ENCODE results near the gene HMG20A.
"Not testable (repeated sequence)": the region's sequence is repeated elsewhere in the genome, so short reads cannot be mapped to it uniquely, and the experiment has no call there.

Gene HMG20A

GRCh38 chr15:77400258-77400657 is 20.4 kb upstream of the HMG20A start:
- DNase-seq, result no peak
- Histone ChIP-seq H4K8ac (ENCODE audit: low read depth, low read length) (no peak overlapping the region), H3K4ac (ENCODE audit: low read depth, low read length) (no peak overlapping the region), H3K79me2 (ENCODE audit: control insufficient read depth, insufficient read depth, low read length, poor library complexity) (no peaks in the 10 kb centered on the region), H3K4me1 (ENCODE audit: control insufficient read depth in 1 of 2, insufficient read depth in 2 of 2, low read length in 2 of 2) (no peaks in the 10 kb centered on the region), H3K9me3 (ENCODE audit: insufficient read depth, low read depth, low read length) (no peaks in the 10 kb centered on the region), H3K27ac (ENCODE audit: low read depth, low read length) (no peak overlapping the region), H3K9ac (ENCODE audit: low read length) (no peak overlapping the region), H4K91ac (ENCODE audit: low read depth, low read length) (no peak overlapping the region), H2BK5ac (ENCODE audit: low read depth, low read length, poor library complexity) (no peak overlapping the region), H3K36me3 (ENCODE audit: control insufficient read depth in 1 of 2, insufficient read depth in 2 of 2, low read length in 2 of 2) (peaks cover 0 to 1% of the 10 kb centered on the region in 2 experiments), H3K79me1 (ENCODE audit: low read length) (no peaks in the 10 kb centered on the region), H3K4me3 (ENCODE audit: low read depth, low read length) (no peak overlapping the region), H2AK5ac (ENCODE audit: low read length) (no peak overlapping the region), H3K23ac (ENCODE audit: low read length) (no peak overlapping the region), H2AFZ (ENCODE audit: insufficient read depth, low read length, poor library complexity) (no peak overlapping the region), H4K12ac (ENCODE audit: low read depth, low read length) (no peak overlapping the region), H2BK12ac (ENCODE audit: low read length) (no peak overlapping the region), H3K27me3 (ENCODE audit: insufficient read depth, low read length) (no peaks in the 10 kb centered on the region), H3K4me2 (ENCODE audit: low read length) (no peak overlapping the region), H2BK120ac (ENCODE audit: insufficient read depth, low read length, poor library complexity) (no peak overlapping the region), H3K14ac (ENCODE audit: low read length) (no peak overlapping the region), H3K18ac (ENCODE audit: low read length) (no peak overlapping the region)
- no CpG with 5 or more reads among the region's 1 CpG for WGBS (ENCODE audit: extremely low coverage, insufficient coverage, insufficient read length)

DNA sequence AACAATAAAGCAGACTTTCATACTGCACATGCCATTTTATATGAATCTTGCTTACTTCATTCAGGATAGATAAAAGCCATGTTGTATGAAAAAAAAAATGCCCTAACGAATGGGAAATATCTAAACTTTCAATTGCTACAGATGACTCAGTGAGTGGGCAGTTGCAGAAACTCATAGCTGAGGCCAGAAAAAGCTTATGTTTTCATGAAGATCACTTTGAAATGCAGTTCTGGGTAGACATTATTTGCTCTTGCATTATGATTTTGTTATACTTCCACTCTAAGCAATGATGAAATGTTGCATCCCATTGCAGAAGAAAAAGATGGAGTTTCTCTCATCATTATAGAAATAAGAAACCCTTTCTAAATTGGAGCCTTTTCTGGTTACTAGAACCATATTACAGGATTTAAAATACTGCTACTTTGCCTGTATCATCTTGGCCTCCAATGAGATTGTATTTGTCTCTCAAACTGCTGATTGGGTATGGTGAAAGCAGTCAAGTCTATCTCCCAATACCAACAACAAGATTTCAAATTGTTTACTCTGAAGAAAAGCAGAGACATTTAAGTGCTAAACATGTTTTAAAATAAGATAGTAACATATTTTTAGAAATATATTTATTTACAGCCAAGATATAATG is 17.8 kb upstream of the HMG20A start:
- H4K12ac ChIP-seq (ENCODE audit: low read depth, low read length), result no peak overlapping the region
- H3K4ac ChIP-seq (ENCODE audit: low read depth, low read length), result no peak overlapping the region
- H2BK5ac ChIP-seq (ENCODE audit: low read depth, low read length, poor library complexity), result no peak overlapping the region
- H3K36me3 ChIP-seq (ENCODE audit: control insufficient read depth in 1 of 2, insufficient read depth in 2 of 2, low read length in 2 of 2), result peaks cover 0 to 1% of the 10 kb centered on the region in 2 experiments
- H3K9me3 ChIP-seq (ENCODE audit: insufficient read depth, low read depth, low read length), result no peaks in the 10 kb centered on the region
- DNase-seq, result no peak
- H3K79me2 ChIP-seq (ENCODE audit: control insufficient read depth, insufficient read depth, low read length, poor library complexity), result no peaks in the 10 kb centered on the region
- H3K4me2 ChIP-seq (ENCODE audit: low read length), result no peak overlapping the region
- no peak overlapping the region for H2AK5ac ChIP-seq (ENCODE audit: low read length)
- H3K18ac ChIP-seq (ENCODE audit: low read length), result no peak overlapping the region
- H3K4me1 ChIP-seq (ENCODE audit: control insufficient read depth in 1 of 2, insufficient read depth in 2 of 2, low read length in 2 of 2), result no peaks in the 10 kb centered on the region
- no peak overlapping the region for H2BK12ac ChIP-seq (ENCODE audit: low read length)
- H2BK120ac ChIP-seq (ENCODE audit: insufficient read depth, low read length, poor library complexity), result no peak overlapping the region
- H3K27ac ChIP-seq (ENCODE audit: low read depth, low read length), result no peak overlapping the region
- H3K27me3 ChIP-seq (ENCODE audit: insufficient read depth, low read length), result no peaks in the 10 kb centered on the region
- H4K91ac ChIP-seq (ENCODE audit: low read depth, low read length), result no peak overlapping the region
- no peak overlapping the region for H3K9ac ChIP-seq (ENCODE audit: low read length)
- no peak overlapping the region for H2AFZ ChIP-seq (ENCODE audit: insufficient read depth, low read length, poor library complexity)
- H3K4me3 ChIP-seq (ENCODE audit: low read depth, low read length), result no peak overlapping the region
- no peak overlapping the region for H4K8ac ChIP-seq (ENCODE audit: low read depth, low read length)
- H3K14ac ChIP-seq (ENCODE audit: low read length), result no peak overlapping the region
- no peaks in the 10 kb centered on the region for H3K79me1 ChIP-seq (ENCODE audit: low read length)
- no peak overlapping the region for H3K23ac ChIP-seq (ENCODE audit: low read length)
- no CpG with 5 or more reads among the region's 1 CpG for WGBS (ENCODE audit: extremely low coverage, insufficient coverage, insufficient read length)

DNA sequence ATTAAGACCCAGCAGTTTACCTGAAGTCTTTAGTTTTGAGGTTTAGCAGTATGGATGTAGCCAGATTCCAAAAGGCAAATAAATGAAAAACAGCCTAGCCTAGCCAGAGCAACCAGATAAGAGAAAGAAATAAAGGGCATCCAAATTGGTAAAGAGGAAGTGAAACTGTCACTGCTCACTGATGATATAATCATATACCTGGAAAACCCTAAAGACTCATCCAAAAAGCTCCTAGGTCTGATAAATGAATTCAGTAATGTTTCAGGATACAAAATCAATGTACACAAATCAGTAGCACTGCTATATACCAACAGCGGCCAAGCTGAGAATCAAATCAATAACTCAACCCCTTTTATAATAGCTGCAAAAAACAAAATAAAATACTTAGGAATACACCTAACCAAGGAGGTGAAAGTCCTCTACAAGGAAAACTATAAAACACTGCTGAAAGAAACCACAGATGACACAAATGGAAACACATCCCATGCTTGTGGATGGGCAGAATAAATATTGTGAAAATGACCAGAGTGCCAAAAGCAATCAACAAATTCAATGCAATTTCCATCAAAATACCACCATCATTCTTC is 14.4 kb upstream of the HMG20A start:
- H3K36me3 ChIP-seq (ENCODE audit: control insufficient read depth in 1 of 2, insufficient read depth in 2 of 2, low read length in 2 of 2), result not testable (repeated sequence)

GRCh38 chr15:77406846-77407245 is 13.8 kb upstream of the HMG20A start:
- H2AK5ac ChIP-seq (ENCODE audit: low read length), result no peak overlapping the region
- no peak overlapping the region for H3K4ac ChIP-seq (ENCODE audit: low read depth, low read length)
- no peak overlapping the region for H3K4me2 ChIP-seq (ENCODE audit: low read length)
- no peak overlapping the region for H3K23ac ChIP-seq (ENCODE audit: low read length)
- H3K9me3 ChIP-seq (ENCODE audit: insufficient read depth, low read depth, low read length), result no peaks in the 10 kb centered on the region
- no peak overlapping the region for H2BK120ac ChIP-seq (ENCODE audit: insufficient read depth, low read length, poor library complexity)
- H4K8ac ChIP-seq (ENCODE audit: low read depth, low read length), result no peak overlapping the region
- no peak overlapping the region for H3K27ac ChIP-seq (ENCODE audit: low read depth, low read length)
- no peak for DNase-seq
- WGBS (ENCODE audit: extremely low coverage, insufficient coverage, insufficient read length), result no CpG with 5 or more reads among the region's 4 CpGs
- no peak overlapping the region for H4K12ac ChIP-seq (ENCODE audit: low read depth, low read length)
- no peak overlapping the region for H2BK5ac ChIP-seq (ENCODE audit: low read depth, low read length, poor library complexity)
- peaks cover 0 to 1% of the 10 kb centered on the region in 2 experiments for H3K36me3 ChIP-seq (ENCODE audit: control insufficient read depth in 1 of 2, insufficient read depth in 2 of 2, low read length in 2 of 2)
- H3K9ac ChIP-seq (ENCODE audit: low read length), result no peak overlapping the region
- H3K27me3 ChIP-seq (ENCODE audit: insufficient read depth, low read length), result no peaks in the 10 kb centered on the region
- peaks cover 2% of the 10 kb centered on the region in 2 experiments for H3K4me1 ChIP-seq (ENCODE audit: control insufficient read depth in 1 of 2, insufficient read depth in 2 of 2, low read length in 2 of 2)
- no peak overlapping the region for H2AFZ ChIP-seq (ENCODE audit: insufficient read depth, low read length, poor library complexity)
- H3K18ac ChIP-seq (ENCODE audit: low read length), result no peak overlapping the region
- no peak overlapping the region for H3K4me3 ChIP-seq (ENCODE audit: low read depth, low read length)
- H3K79me1 ChIP-seq (ENCODE audit: low read length), result no peaks in the 10 kb centered on the region
- H4K91ac ChIP-seq (ENCODE audit: low read depth, low read length), result no peak overlapping the region
- no peak overlapping the region for H3K14ac ChIP-seq (ENCODE audit: low read length)
- no peak overlapping the region for H2BK12ac ChIP-seq (ENCODE audit: low read length)
- H3K79me2 ChIP-seq (ENCODE audit: control insufficient read depth, insufficient read depth, low read length, poor library complexity), result peaks cover 2% of the 10 kb centered on the region

More for the DNA sequence above, 14.4 kb upstream of the HMG20A start:
- not testable (repeated sequence) for H2BK12ac ChIP-seq (ENCODE audit: low read length); H3K23ac ChIP-seq (ENCODE audit: low read length); DNase-seq; H3K9ac ChIP-seq (ENCODE audit: low read length); H3K4me2 ChIP-seq (ENCODE audit: low read length); H3K4me1 ChIP-seq (ENCODE audit: control insufficient read depth in 1 of 2, insufficient read depth in 2 of 2, low read length in 2 of 2); H3K79me1 ChIP-seq (ENCODE audit: low read length); H3K27ac ChIP-seq (ENCODE audit: low read depth, low read length); H4K8ac ChIP-seq (ENCODE audit: low read depth, low read length); H4K91ac ChIP-seq (ENCODE audit: low read depth, low read length); H3K14ac ChIP-seq (ENCODE audit: low read length); H2BK5ac ChIP-seq (ENCODE audit: low read depth, low read length, poor library complexity); H3K4ac ChIP-seq (ENCODE audit: low read depth, low read length); H2AK5ac ChIP-seq (ENCODE audit: low read length); H2AFZ ChIP-seq (ENCODE audit: insufficient read depth, low read length, poor library complexity); H2BK120ac ChIP-seq (ENCODE audit: insufficient read depth, low read length, poor library complexity); H3K18ac ChIP-seq (ENCODE audit: low read length); H4K12ac ChIP-seq (ENCODE audit: low read depth, low read length); H3K79me2 ChIP-seq (ENCODE audit: control insufficient read depth, insufficient read depth, low read length, poor library complexity); H3K9me3 ChIP-seq (ENCODE audit: insufficient read depth, low read depth, low read length); H3K27me3 ChIP-seq (ENCODE audit: insufficient read depth, low read length); H3K4me3 ChIP-seq (ENCODE audit: low read depth, low read length)
- no CpG with 5 or more reads among the region's 1 CpG for WGBS (ENCODE audit: extremely low coverage, insufficient coverage, insufficient read length)

All from trophoblast cell (in vitro differentiated cells and primary cell).